HEK293T (cell line): ENCODE measurements around the gene IFNAR1.

Experiments used
- CTCF ChIA-PET: fragments of 350-600 bp; formaldehyde crosslinking; extraction: SDS; loops from one replicate; lab custom pipeline; 2021; ENCODE audit warnings: antibody characterized with exemption, inconsistent platforms; lab: Yijun Ruan, JAX
- POLR2A ChIA-PET: fragments of 350-600 bp; formaldehyde crosslinking; extraction: SDS; loops from one replicate; lab custom pipeline; 2020; ENCODE audit warnings: antibody characterized with exemption, inconsistent platforms; lab: Yijun Ruan, JAX
- DNase-seq: peaks from one replicate; pipeline ENCODE4 v3.0.0; 2012; ENCODE audit warnings: mixed read lengths; ENCODE audit errors: extremely low spot score
- ARNT ChIP-seq: fragments of 450-650 bp; IDR thresholded peaks from 2 replicates; pipeline ENCODE4 v1.6.1; 2017; ENCODE audit warnings: mild to moderate bottlenecking
- BHLHE40 ChIP-seq: fragments of 450-650 bp; IDR thresholded peaks from 2 replicates; pipeline ENCODE4 v1.6.1; 2016; ENCODE audit warnings: mild to moderate bottlenecking, moderate library complexity, borderline replicate concordance
- CTBP1 ChIP-seq: fragments of 450-650 bp; IDR thresholded peaks from 2 replicates; pipeline ENCODE4 v1.6.1; 2016; ENCODE audit warnings: borderline replicate concordance
- ELF4 ChIP-seq: fragments of 450-650 bp; IDR thresholded peaks from 2 replicates; pipeline ENCODE4 v1.6.1; 2017; ENCODE audit warnings: antibody characterized with exemption
- FOXA1 ChIP-seq: fragments of 450-650 bp; IDR thresholded peaks from 2 replicates; pipeline ENCODE4 v1.6.1; 2016; ENCODE audit warnings: mild to moderate bottlenecking
- FOXK2 ChIP-seq: fragments of 450-650 bp; IDR thresholded peaks from 2 replicates; pipeline ENCODE4 v1.6.1; 2016; ENCODE audit warnings: mild to moderate bottlenecking
- FOXM1 ChIP-seq: fragments of 450-650 bp; IDR thresholded peaks from 2 replicates; pipeline ENCODE4 v1.6.1; 2017; ENCODE audit warnings: mild to moderate bottlenecking, borderline replicate concordance
- HDGF ChIP-seq: fragments of 450-650 bp; IDR thresholded peaks from 2 replicates; pipeline ENCODE4 v1.6.1; 2017; ENCODE audit warnings: antibody characterized with exemption, borderline replicate concordance
- L3MBTL2 ChIP-seq: fragments of 450-650 bp; conservative IDR thresholded peaks from 2 replicates; pipeline ENCODE4 v1.6.1; 2016; ENCODE audit warnings: mild to moderate bottlenecking
- LEF1 ChIP-seq: fragments of 450-650 bp; IDR thresholded peaks from 2 replicates; pipeline ENCODE4 v1.6.1; 2017; ENCODE audit warnings: mild to moderate bottlenecking, borderline replicate concordance
- NFRKB ChIP-seq: fragments of 450-650 bp; IDR thresholded peaks from 2 replicates; pipeline ENCODE4 v1.6.1; 2016; ENCODE audit warnings: mild to moderate bottlenecking, moderate library complexity
- PKNOX1 ChIP-seq: fragments of 450-650 bp; IDR thresholded peaks from 2 replicates; pipeline ENCODE4 v1.6.1; 2016
- SP1 ChIP-seq: fragments of 450-650 bp; IDR thresholded peaks from 2 replicates; pipeline ENCODE4 v1.6.1; 2017
- SUZ12 ChIP-seq: fragments of 450-650 bp; IDR thresholded peaks from 2 replicates; pipeline ENCODE4 v1.6.1; 2016; ENCODE audit warnings: mild to moderate bottlenecking
- TARDBP ChIP-seq: fragments of 450-650 bp; IDR thresholded peaks from 2 replicates; pipeline ENCODE4 v1.6.1; 2016
- ZNF384 ChIP-seq: fragments of 450-650 bp; IDR thresholded peaks from 2 replicates; pipeline ENCODE4 v1.6.1; 2016

Gene IFNAR1

GRCh38 chr21:33383056-33383888, 58.5 kb downstream of the IFNAR1 start:
- ChIA-PET POLR2A (no interaction called here), CTCF (no interaction called here)
- no peak for DNase-seq
- TF ChIP-seq HDGF (no peak), ARNT (no peak), CTBP1 (no peak), SUZ12 (no peak), TARDBP (no peak), NFRKB (no peak), L3MBTL2 (no peak), PKNOX1 (no peak), FOXM1 (no peak), ELF4 (no peak), ZNF384 (no peak), FOXK2 (no peak), LEF1 (no peak), SP1 (no peak), FOXA1 (no peak), BHLHE40 (no peak)

GRCh38 chr21:33384841-33385331, 60.1 kb downstream of the IFNAR1 start:
- TF ChIP-seq FOXA1 (no peak), LEF1 (no peak), CTBP1 (no peak), NFRKB (no peak), SP1 (no peak), HDGF (no peak), SUZ12 (no peak), FOXK2 (no peak), FOXM1 (no peak), ARNT (no peak), BHLHE40 (no peak), L3MBTL2 (no peak), ELF4 (no peak)

GRCh38 chr21:33386222-33386784, 61.5 kb downstream of the IFNAR1 start:
- DNase-seq: peak; percentile 59
- POLR2A ChIA-PET: no interaction called here
- CTCF ChIA-PET: interaction anchor here (0.7 to 1.1 kb wide), 2 partner anchors 25 to 46 kb away, joined by 3 read pairs; no protein-coding TSS in a partner anchor
- no peak for TF ChIP-seq FOXK2
- TF ChIP-seq L3MBTL2: no peak
- no peak for TF ChIP-seq SUZ12
- no peak for TF ChIP-seq HDGF
- TF ChIP-seq CTBP1: no peak
- no peak for TF ChIP-seq LEF1
- TF ChIP-seq ELF4: no peak
- TF ChIP-seq SP1: no peak
- no peak for TF ChIP-seq PKNOX1
- no peak for TF ChIP-seq TARDBP
- TF ChIP-seq BHLHE40: no peak
- no peak for TF ChIP-seq FOXA1
- TF ChIP-seq FOXM1: no peak
- TF ChIP-seq ZNF384: no peak

More at GRCh38 chr21:33384841-33385331, 60.1 kb downstream of the IFNAR1 start:
- DNase-seq: no peak
- ChIA-PET CTCF (interaction anchor here (0.6 kb wide), 1 partner anchor 260 kb away, joined by 4 read pairs; no protein-coding TSS in a partner anchor), POLR2A (interaction anchor here (0.7 kb wide), 1 partner anchor 60 kb away, joined by 4 read pairs; the partner anchor contains the start of gene IFNAR1)

- CTCF ChIA-PET: no interaction called here
- no peak for TF ChIP-seq BHLHE40
- TF ChIP-seq ARNT: no peak
- TF ChIP-seq LEF1: no peak
- TF ChIP-seq L3MBTL2: no peak
- TF ChIP-seq FOXK2: no peak
- TF ChIP-seq PKNOX1: no peak
- POLR2A ChIA-PET: no interaction called here
- DNase-seq: no peak
These were observed 62.5 kb downstream of the IFNAR1 start for GRCh38 chr21:33387294-33387693.

GRCh38 chr21:33388188-33388587, 63.4 kb downstream of the IFNAR1 start:
- POLR2A ChIA-PET: no interaction called here

GRCh38 chr21:33390479-33390878, 65.7 kb downstream of the IFNAR1 start:
- DNase-seq: no peak
- CTCF ChIA-PET: no interaction called here
- POLR2A ChIA-PET: no interaction called here
- no peak for TF ChIP-seq PKNOX1
- no peak for TF ChIP-seq FOXA1
- TF ChIP-seq HDGF: no peak
- TF ChIP-seq LEF1: no peak
- no peak for TF ChIP-seq TARDBP
- no peak for TF ChIP-seq BHLHE40
- TF ChIP-seq NFRKB: no peak
- no peak for TF ChIP-seq FOXM1
- TF ChIP-seq CTBP1: no peak
- no peak for TF ChIP-seq ELF4
- TF ChIP-seq ZNF384: no peak
- no peak for TF ChIP-seq SP1
- no peak for TF ChIP-seq L3MBTL2
- no peak for TF ChIP-seq FOXK2
- TF ChIP-seq ARNT: no peak
- TF ChIP-seq SUZ12: no peak

More at GRCh38 chr21:33388188-33388587, 63.4 kb downstream of the IFNAR1 start:
- CTCF ChIA-PET: no interaction called here
- TF ChIP-seq ELF4 (no peak), CTBP1 (no peak), FOXK2 (no peak), TARDBP (no peak)
- DNase-seq: no peak
